CD4-positive, alpha-beta T cell (primary cell): ENCODE data around the gene TDRD10. TPM values are rescaled to one million over a fixed set of nuclear protein-coding genes. Genes with fewer than 3 reads are reported as not detected.

Source experiments
- ATAC-seq: fragments of 200-7000 bp; cut with Tn5 transposase; one replicate; pipeline ENCODE4 v1.10.0; 2022; ENCODE audit warnings: mild to moderate bottlenecking; ENCODE audit not compliant: poor library complexity
- CTCF ChIA-PET: fragments of 350-600 bp; sonication (Branson Sonifier 250); formaldehyde crosslinking; loops from one replicate; lab custom pipeline; 2021; ENCODE audit warnings: antibody characterized with exemption, inconsistent platforms; lab: Charles Lee
- POLR2A ChIA-PET: fragments of 350-600 bp; sonication (Branson Sonifier 250); formaldehyde crosslinking; loops from one replicate; lab custom pipeline; 2021; ENCODE audit warnings: antibody characterized with exemption, inconsistent platforms; lab: Charles Lee
- DNase-seq, 14 experiments: peaks; one replicate each; pipeline ENCODE4 v3.0.0-alpha.2; 2013 to 2020; ENCODE audit warnings: mixed read lengths in 2 of 14
- H3K27ac ChIP-seq, 2 donors: one replicate each; pipeline versions ENCODE4 v1.5.1 to v1.7.0; 2013; ENCODE audit warnings: low read length in 2 of 2, low read depth in 1 of 2, mild to moderate bottlenecking in 1 of 2
- H3K27me3 ChIP-seq, 2 experiments: 1 replicate in 1 of 2; 2 replicates in 1 of 2; pipeline versions ENCODE4 v1.6.1 to v1.7.0; 2013; ENCODE audit warnings: low read length in 2 of 2, control low read depth in 1 of 2, mild to moderate bottlenecking in 1 of 2, moderate library complexity in 1 of 2; ENCODE audit not compliant: insufficient read depth in 2 of 2, control insufficient read depth in 1 of 2
- H3K36me3 ChIP-seq: one replicate; pipeline ENCODE4 v1.6.1; 2013; ENCODE audit warnings: low read length, control low read depth; ENCODE audit not compliant: insufficient read depth
- H3K4me1 ChIP-seq: one replicate; pipeline ENCODE4 v1.6.1; 2013; ENCODE audit warnings: low read length, control low read depth; ENCODE audit not compliant: insufficient read depth
- H3K4me3 ChIP-seq: one replicate; pipeline ENCODE4 v1.5.1; 2013; ENCODE audit warnings: mild to moderate bottlenecking, low read length, moderate library complexity
- H3K9me3 ChIP-seq, 2 experiments: 1 replicate in 1 of 2; 2 replicates in 1 of 2; pipeline versions ENCODE4 v1.6.1 to v1.7.0; 2013; ENCODE audit warnings: low read length in 2 of 2, mild to moderate bottlenecking in 2 of 2, control low read depth in 1 of 2, moderate library complexity in 1 of 2; ENCODE audit not compliant: control insufficient read depth in 1 of 2, insufficient read depth in 1 of 2
- H3K27ac Mint-ChIP-seq: one replicate; pipeline ENCODE4 v1.8.0; 2020; ENCODE audit warnings: mixed read lengths
- H3K27me3 Mint-ChIP-seq: one replicate; pipeline ENCODE4 v1.8.0; 2021; ENCODE audit warnings: mixed read lengths
- H3K36me3 Mint-ChIP-seq: one replicate; pipeline ENCODE4 v1.8.0; 2021; ENCODE audit warnings: low read depth, mixed read lengths
- H3K4me1 Mint-ChIP-seq: one replicate; pipeline ENCODE4 v1.8.0; 2021; ENCODE audit warnings: low read depth, mixed read lengths
- H3K4me3 Mint-ChIP-seq: one replicate; pipeline ENCODE4 v1.8.0; 2020; ENCODE audit warnings: mild to moderate bottlenecking, mixed read lengths
- H3K9me3 Mint-ChIP-seq: one replicate; pipeline ENCODE4 v1.8.0; 2020; ENCODE audit warnings: mixed read lengths
- intact Hi-C, 2 experiments: fragments of 100-400 bp; cut with DNase I in 1 of 2; cut with micrococcal nuclease in 1 of 2; formaldehyde crosslinking; loops; one replicate each; pipeline versions ENCODE4 v1.15.1 to v1.9.0; 2023 to 2025; cut with DNase I, micrococcal nuclease
- total RNA-seq, 174 experiments: library from RNA in 2 of 174; stranded (reverse) in 2 of 174; gene quantifications; one replicate each; pipeline ENCODE4 v1.2.3 and lab custom pipeline; 2021 to 2026
- TF ChIP-seq, protein P1 (sequence below): fragments of 200-600 bp; IDR thresholded peaks from one replicate; pipeline ENCODE4 v1.8.0; 2022; ENCODE audit warnings: antibody characterized with exemption, mild to moderate bottlenecking

Gene TDRD10
- total RNA-seq, 2 experiments from 2014 or later = not detected

- H3K27ac Mint-ChIP-seq = no peak overlapping the region
- ChIA-PET CTCF (interaction anchor here (1.0 kb wide), 1 partner anchor 18 kb away, joined by 4 read pairs; no protein-coding TSS in a partner anchor), POLR2A (interaction anchor here (0.9 to 2.1 kb wide), 4 partner anchors 15 to 51 kb away, joined by 3 to 5 read pairs (median 3); no protein-coding TSS in a partner anchor)
- Histone ChIP-seq H3K4me3 (no peak overlapping the region), H3K36me3 (peaks cover 43% of the 10 kb centered on the region), H3K4me1 (peaks cover 3% of the 10 kb centered on the region), H3K27me3 (no peaks in the 10 kb centered on the region), H3K27ac (no peak overlapping the region), H3K9me3 (no peaks in the 10 kb centered on the region)
- H3K4me1 Mint-ChIP-seq = no peaks in the 10 kb centered on the region
- intact Hi-C loops = no loop called here
- H3K4me3 Mint-ChIP-seq = no peak overlapping the region
- no peak for DNase-seq
- H3K36me3 Mint-ChIP-seq = peaks cover 42% of the 10 kb centered on the region
- no peaks in the 10 kb centered on the region for H3K9me3 Mint-ChIP-seq
- no peaks in the 10 kb centered on the region for H3K27me3 Mint-ChIP-seq
- ATAC-seq = no peak
- TF ChIP-seq, protein P1, sequence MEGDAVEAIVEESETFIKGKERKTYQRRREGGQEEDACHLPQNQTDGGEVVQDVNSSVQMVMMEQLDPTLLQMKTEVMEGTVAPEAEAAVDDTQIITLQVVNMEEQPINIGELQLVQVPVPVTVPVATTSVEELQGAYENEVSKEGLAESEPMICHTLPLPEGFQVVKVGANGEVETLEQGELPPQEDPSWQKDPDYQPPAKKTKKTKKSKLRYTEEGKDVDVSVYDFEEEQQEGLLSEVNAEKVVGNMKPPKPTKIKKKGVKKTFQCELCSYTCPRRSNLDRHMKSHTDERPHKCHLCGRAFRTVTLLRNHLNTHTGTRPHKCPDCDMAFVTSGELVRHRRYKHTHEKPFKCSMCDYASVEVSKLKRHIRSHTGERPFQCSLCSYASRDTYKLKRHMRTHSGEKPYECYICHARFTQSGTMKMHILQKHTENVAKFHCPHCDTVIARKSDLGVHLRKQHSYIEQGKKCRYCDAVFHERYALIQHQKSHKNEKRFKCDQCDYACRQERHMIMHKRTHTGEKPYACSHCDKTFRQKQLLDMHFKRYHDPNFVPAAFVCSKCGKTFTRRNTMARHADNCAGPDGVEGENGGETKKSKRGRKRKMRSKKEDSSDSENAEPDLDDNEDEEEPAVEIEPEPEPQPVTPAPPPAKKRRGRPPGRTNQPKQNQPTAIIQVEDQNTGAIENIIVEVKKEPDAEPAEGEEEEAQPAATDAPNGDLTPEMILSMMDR = no peak
Measured at GRCh38 chr1:154577346-154578057, 75.5 kb downstream of the TDRD10 start.

GRCh38 chr1:154578058-154578418 lies 76.0 kb downstream of the TDRD10 start:
- H3K9me3 ChIP-seq = no peaks in the 10 kb centered on the region
- no peaks in the 10 kb centered on the region for H3K27me3 Mint-ChIP-seq
- POLR2A ChIA-PET = interaction anchor here (0.6 to 2.1 kb wide), 4 partner anchors 18 to 151 kb away, joined by 3 to 5 read pairs (median 3); no protein-coding TSS in a partner anchor
- peaks cover 3% of the 10 kb centered on the region for H3K4me1 ChIP-seq
- no peak for ATAC-seq
- no peaks in the 10 kb centered on the region for H3K4me1 Mint-ChIP-seq
- no peak overlapping the region for H3K4me3 Mint-ChIP-seq
- no peak overlapping the region for H3K27ac ChIP-seq
- CTCF ChIA-PET = interaction anchor here (1.0 kb wide), 1 partner anchor 18 kb away, joined by 4 read pairs; no protein-coding TSS in a partner anchor
- no peaks in the 10 kb centered on the region for H3K9me3 Mint-ChIP-seq
- H3K36me3 Mint-ChIP-seq = peaks cover 48% of the 10 kb centered on the region
- TF ChIP-seq, protein P1 = no peak
- H3K27ac Mint-ChIP-seq = no peak overlapping the region
- DNase-seq = no peak
- H3K27me3 ChIP-seq = no peaks in the 10 kb centered on the region
- H3K4me3 ChIP-seq = no peak overlapping the region
- intact Hi-C loops = no loop called here
- peaks cover 48% of the 10 kb centered on the region for H3K36me3 ChIP-seq

DNA sequence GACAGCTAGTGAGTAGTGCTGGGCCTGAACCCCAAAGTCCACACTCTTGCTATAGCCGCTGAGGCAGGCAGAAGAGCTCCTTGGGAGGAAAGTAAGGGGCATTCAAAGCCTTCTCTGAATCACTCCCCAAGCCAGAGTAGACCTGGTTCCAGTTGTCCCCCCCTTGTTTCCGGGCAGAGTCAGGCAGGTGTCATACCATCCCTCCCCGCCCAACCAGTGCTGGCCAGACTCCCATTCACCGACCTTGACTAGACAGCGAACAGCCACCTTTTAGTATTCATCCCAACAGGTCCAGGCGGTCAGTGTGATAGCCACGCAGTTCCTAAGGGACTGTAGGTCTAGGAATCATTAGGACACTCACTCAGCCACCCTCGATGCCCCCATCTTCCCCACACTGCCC lies 77.4 kb downstream of the TDRD10 start:
- Mint-ChIP-seq H3K27me3 (no peaks in the 10 kb centered on the region), H3K4me1 (no peaks in the 10 kb centered on the region), H3K36me3 (peaks cover 61% of the 10 kb centered on the region), H3K4me3 (no peak overlapping the region), H3K27ac (no peak overlapping the region), H3K9me3 (no peaks in the 10 kb centered on the region)
- DNase-seq (no peak), ATAC-seq (no peak)
- Histone ChIP-seq H3K27me3 (no peaks in the 10 kb centered on the region), H3K4me3 (no peak overlapping the region), H3K4me1 (peaks cover 3% of the 10 kb centered on the region), H3K36me3 (peaks cover 61% of the 10 kb centered on the region), H3K9me3 (no peaks in the 10 kb centered on the region), H3K27ac (no peak overlapping the region)
- TF ChIP-seq, protein P1 = no peak
- POLR2A ChIA-PET = interaction anchor here (0.6 to 2.1 kb wide), 2 partner anchors 20 to 41 kb away, joined by 4 to 5 read pairs; no protein-coding TSS in a partner anchor
- CTCF ChIA-PET = interaction anchor here (0.6 kb wide), 1 partner anchor 702 kb away, joined by 4 read pairs; no protein-coding TSS in a partner anchor
- intact Hi-C loops = no loop called here
